T-cell (primary cell): ENCODE results near the gene PREX1. TPM values are rescaled to one million over a fixed set of nuclear protein-coding genes. Genes with fewer than 3 reads are reported as not detected.

ENCODE experiments used
- ATAC-seq, 4 experiments: fragments of 200-7000 bp in 3 of 4; fragments of 150-1000 bp in 1 of 4; cut with Tn5 transposase; replicated peaks in 1 of 4; 1 replicate in 3 of 4; 2 replicates in 1 of 4; pipeline ENCODE4 v1.10.0; 2021; ENCODE audit warnings: moderate library complexity in 3 of 4, mild to moderate bottlenecking in 2 of 4, moderate number of reproducible peaks in 1 of 4
- CTCF ChIA-PET, 2 donors: fragments of 300-600 bp; sonication (Branson Sonifier 250); formaldehyde crosslinking; loops; one replicate each; lab custom pipeline; 2022; ENCODE audit warnings: antibody characterized with exemption in 2 of 2; lab: Charles Lee
- POLR2A ChIA-PET, 2 donors: fragments of 300-600 bp; sonication (Branson Sonifier 250); formaldehyde crosslinking; loops; one replicate each; lab custom pipeline; 2022; ENCODE audit warnings: antibody characterized with exemption in 2 of 2; lab: Charles Lee
- DNase-seq, 35 experiments: peaks; one replicate each; pipeline versions ENCODE4 v3.0.0 to v3.0.0-alpha.2; 2013 to 2023
- H3K27ac ChIP-seq: one replicate; pipeline ENCODE4 v1.5.1; 2013; ENCODE audit warnings: low read length
- H3K27me3 ChIP-seq, 2 experiments: replicated peaks in 1 of 2; 1 replicate in 1 of 2; 2 replicates in 1 of 2; pipeline versions ENCODE4 v1.6.1 to v1.7.0; 2013; ENCODE audit warnings: low read length in 1 of 2, mixed read lengths in 1 of 2; ENCODE audit not compliant: control insufficient read depth in 2 of 2, insufficient read depth in 2 of 2; ENCODE audit errors: extremely low read depth in 1 of 2
- H3K36me3 ChIP-seq, 2 donors: 1 replicate in 1 of 2; 2 replicates in 1 of 2; pipeline versions ENCODE4 v1.6.1 to v1.7.0; 2013; ENCODE audit warnings: low read length in 1 of 2; ENCODE audit not compliant: control insufficient read depth in 2 of 2, insufficient read depth in 1 of 2; ENCODE audit errors: extremely low read depth in 1 of 2
- H3K4me1 ChIP-seq, 2 experiments: 1 replicate in 1 of 2; 2 replicates in 1 of 2; pipeline versions ENCODE4 v1.6.1 to v1.7.0; 2013; ENCODE audit warnings: low read length in 2 of 2, mixed read lengths in 1 of 2; ENCODE audit not compliant: insufficient read depth in 2 of 2, control insufficient read depth in 1 of 2; ENCODE audit errors: extremely low read depth in 1 of 2
- H3K4me3 ChIP-seq, 2 donors: 1 replicate in 1 of 2; 2 replicates in 1 of 2; pipeline versions ENCODE4 v1.5.1 to v1.7.0; 2013; ENCODE audit warnings: mild to moderate bottlenecking in 2 of 2, low read length in 1 of 2, moderate library complexity in 1 of 2; ENCODE audit not compliant: control insufficient read depth in 1 of 2; ENCODE audit errors: extremely low read depth in 1 of 2
- H3K9me3 ChIP-seq: 2 replicates; pipeline ENCODE4 v1.7.0; 2013
- H3K27ac Mint-ChIP-seq, 2 donors: one replicate each; pipeline ENCODE4 v1.8.0; 2020 to 2021; ENCODE audit warnings: mild to moderate bottlenecking in 2 of 2, mixed read lengths in 2 of 2
- H3K27me3 Mint-ChIP-seq, 2 donors: one replicate each; pipeline ENCODE4 v1.8.0; 2021 to 2022; ENCODE audit warnings: mixed read lengths in 2 of 2
- H3K36me3 Mint-ChIP-seq: one replicate; pipeline ENCODE4 v1.8.0; 2021; ENCODE audit warnings: mixed read lengths
- H3K4me1 Mint-ChIP-seq, 3 donors: one replicate each; pipeline ENCODE4 v1.8.0; 2020 to 2022; ENCODE audit warnings: mixed read lengths in 3 of 3, mild to moderate bottlenecking in 1 of 3
- H3K4me3 Mint-ChIP-seq, 3 donors: one replicate each; pipeline ENCODE4 v1.8.0; 2020 to 2022; ENCODE audit warnings: mild to moderate bottlenecking in 3 of 3, mixed read lengths in 3 of 3, moderate library complexity in 3 of 3
- H3K9me3 Mint-ChIP-seq, 3 donors: one replicate each; pipeline ENCODE4 v1.8.0; 2020 to 2022; ENCODE audit warnings: mixed read lengths in 3 of 3
- WGBS: methylation state at CpG from one replicate; pipeline ENCODE4 v1.1.5; 2013; ENCODE audit warnings: missing lambda C conversion rate; ENCODE audit not compliant: insufficient coverage; 5-methylcytosine and 5-hydroxymethylcytosine counted together
- total RNA-seq, 35 experiments: library from RNA in 6 of 35; stranded (reverse) in 6 of 35; fragments of 120-200 nt in 1 of 35; gene quantifications; one replicate each; pipeline versions ENCODE4 v1.2.1 to v1.2.4 and lab custom pipeline; 2013 to 2026

Gene PREX1
- total RNA-seq, 5 donors from 2014 or later (not counting 1 experiment from before 2014, with no cell fraction given): 99.2 to 181 (median 137) TPM

DNA sequence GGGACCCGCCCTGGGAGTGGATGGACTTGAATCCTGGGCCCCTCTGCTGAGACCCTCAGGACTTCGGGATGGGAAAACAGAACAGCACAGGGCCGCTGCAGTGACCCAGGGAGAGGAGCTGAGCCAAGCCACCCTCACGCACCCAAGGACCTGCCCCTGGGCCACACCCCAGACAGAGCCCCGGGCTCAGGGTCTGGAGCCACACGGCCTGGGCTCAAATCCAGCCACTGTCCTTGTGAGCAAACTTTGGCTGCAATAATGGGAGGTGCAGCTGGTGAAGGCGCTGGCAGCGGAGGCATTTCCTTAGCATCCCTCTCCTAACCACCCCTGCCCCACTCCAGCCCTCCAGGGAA lies 207.7 kb downstream of the PREX1 start:
- Histone ChIP-seq H3K27me3 (peaks cover 0 to 4% of the 10 kb centered on the region in 2 experiments), H3K4me3 (no peak overlapping the region), H3K27ac (no peak overlapping the region), H3K36me3 (peaks cover 0 to 15% of the 10 kb centered on the region in 2 donors), H3K9me3 (no peaks in the 10 kb centered on the region), H3K4me1 (peaks cover 0 to 11% of the 10 kb centered on the region in 2 experiments)
- no peaks in the 10 kb centered on the region for H3K9me3 Mint-ChIP-seq
- peaks cover 3% of the 10 kb centered on the region for H3K36me3 Mint-ChIP-seq
- POLR2A ChIA-PET: interaction anchor here in 1 of 2 donors (0.7 kb wide), 1 partner anchor 1387 kb away, joined by 3 read pairs; no protein-coding TSS in a partner anchor
- DNase-seq: no peak
- peaks cover 10 to 15% (median 12%) of the 10 kb centered on the region in 3 donors for H3K4me1 Mint-ChIP-seq
- CTCF ChIA-PET: interaction anchor here (0.5 to 3.0 kb wide), 11 partner anchors 285 to 958 kb away, joined by 3 to 21 read pairs (median 6); no protein-coding TSS in a partner anchor
- 83% methylated on average over 8 of the region's 8 CpGs for WGBS
- no peak overlapping the region for H3K27ac Mint-ChIP-seq
- no peaks in the 10 kb centered on the region for H3K27me3 Mint-ChIP-seq
- H3K4me3 Mint-ChIP-seq: no peak overlapping the region
- no peak for ATAC-seq

DNA sequence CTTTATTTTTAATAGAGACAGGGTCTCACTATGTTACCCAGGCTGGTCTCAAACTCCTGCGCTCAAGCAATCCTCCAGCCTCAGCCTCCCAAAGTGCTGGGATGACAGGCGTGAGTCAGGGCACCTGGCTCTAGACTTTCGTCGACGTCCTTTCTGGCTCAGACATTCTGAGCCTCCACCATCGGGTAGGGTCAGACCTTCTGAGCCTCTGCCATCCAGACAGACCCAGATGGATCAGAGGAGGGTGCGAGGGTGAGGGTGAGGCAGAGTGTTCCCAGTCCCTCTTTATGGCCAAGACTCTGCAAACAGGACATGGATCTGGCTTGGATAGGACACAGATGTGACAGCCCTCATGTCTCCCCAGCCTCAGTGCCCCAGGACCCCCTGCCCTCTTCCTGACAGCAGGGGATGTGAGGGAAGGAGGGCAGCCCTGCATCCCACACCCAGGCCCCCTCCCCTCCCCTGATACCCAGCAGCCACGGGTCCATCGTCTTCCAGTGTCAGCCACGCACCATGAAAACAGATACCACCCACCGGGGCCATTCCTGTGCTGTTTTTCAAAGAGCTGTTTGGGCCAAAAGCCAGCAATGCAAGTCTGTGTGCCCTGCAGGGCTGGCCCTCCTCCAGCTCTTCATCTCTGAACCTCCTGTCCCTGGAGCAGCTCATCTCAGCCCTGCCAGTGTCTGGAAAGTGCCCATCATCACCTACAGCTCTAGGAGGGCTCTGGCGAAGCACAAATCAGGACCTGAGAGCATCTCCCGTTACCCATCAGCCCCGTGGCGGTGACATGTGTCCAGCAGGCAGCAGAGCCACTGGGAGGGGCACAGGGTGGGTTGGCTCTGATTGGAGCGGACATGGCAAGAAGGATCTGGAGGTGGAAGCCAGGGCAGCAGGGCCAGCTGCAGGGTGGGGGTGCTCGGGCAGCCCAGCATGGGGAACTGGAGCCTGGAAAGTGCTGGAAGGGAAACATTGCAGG lies 208.4 kb downstream of the PREX1 start:
- H3K9me3 Mint-ChIP-seq: no peaks in the 10 kb centered on the region
- POLR2A ChIA-PET: interaction anchor here in 1 of 2 donors (0.7 kb wide), 1 partner anchor 1387 kb away, joined by 3 read pairs; no protein-coding TSS in a partner anchor
- CTCF ChIA-PET: interaction anchor here (0.6 to 2.1 kb wide), 3 partner anchors 679 to 942 kb away, joined by 4 to 17 read pairs (median 9); no protein-coding TSS in a partner anchor

DNA sequence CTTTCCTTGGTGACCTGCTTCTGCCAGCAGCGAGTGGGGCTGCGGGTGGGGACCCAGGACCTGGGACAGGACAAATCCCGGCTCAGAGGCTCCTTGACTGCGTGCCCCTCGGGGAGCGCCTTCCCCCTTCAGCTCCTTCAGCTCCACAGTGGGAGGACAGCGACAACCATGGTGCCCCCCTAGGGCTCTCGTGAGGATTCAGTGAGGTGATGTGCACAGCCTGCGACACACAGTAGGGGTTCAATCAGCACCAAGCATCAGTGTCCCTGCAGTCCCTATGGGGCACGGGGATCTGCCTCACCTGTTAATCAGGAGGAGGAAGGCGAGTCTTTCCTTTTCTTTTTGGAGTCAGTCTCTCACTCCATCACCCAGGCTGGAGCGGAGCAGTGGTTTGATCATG lies 209.2 kb downstream of the PREX1 start:
- Histone ChIP-seq H3K27ac (no peak overlapping the region), H3K9me3 (no peaks in the 10 kb centered on the region), H3K4me3 (no peak overlapping the region), H3K36me3 (peaks cover 0 to 4% of the 10 kb centered on the region in 2 donors), H3K4me1 (peaks cover 0 to 11% of the 10 kb centered on the region in 2 experiments), H3K27me3 (peaks cover 0 to 4% of the 10 kb centered on the region in 2 experiments)
- no peaks in the 10 kb centered on the region for H3K27me3 Mint-ChIP-seq
- no peak for DNase-seq
- no peaks in the 10 kb centered on the region for H3K9me3 Mint-ChIP-seq
- H3K4me3 Mint-ChIP-seq: no peak overlapping the region
- ChIA-PET POLR2A (interaction anchor here in 1 of 2 donors (0.6 kb wide), 1 partner anchor 890 kb away, joined by 3 read pairs; no protein-coding TSS in a partner anchor), CTCF (no interaction called here)
- H3K36me3 Mint-ChIP-seq: no peaks in the 10 kb centered on the region
- ATAC-seq: no peak
- no peak overlapping the region for H3K27ac Mint-ChIP-seq
- WGBS: 82% methylated on average over 9 of the region's 12 CpGs
- H3K4me1 Mint-ChIP-seq: peaks cover 10 to 15% (median 12%) of the 10 kb centered on the region in 3 donors

More for the DNA sequence above, 208.4 kb downstream of the PREX1 start:
- ATAC-seq (no peak), DNase-seq (no peak)
- Mint-ChIP-seq H3K27me3 (no peaks in the 10 kb centered on the region), H3K4me1 (peaks cover 10 to 15% (median 12%) of the 10 kb centered on the region in 3 donors), H3K36me3 (no peaks in the 10 kb centered on the region), H3K27ac (no peak overlapping the region), H3K4me3 (no peak overlapping the region)
- H3K9me3 ChIP-seq: no peaks in the 10 kb centered on the region
- H3K27ac ChIP-seq: no peak overlapping the region
- WGBS: 91% methylated on average over 15 of the region's 17 CpGs
- peaks cover 0 to 4% of the 10 kb centered on the region in 2 experiments for H3K27me3 ChIP-seq
- H3K4me3 ChIP-seq: no peak overlapping the region
- H3K4me1 ChIP-seq: peaks cover 0 to 11% of the 10 kb centered on the region in 2 experiments
- H3K36me3 ChIP-seq: peaks cover 0 to 9% of the 10 kb centered on the region in 2 donors

DNA sequence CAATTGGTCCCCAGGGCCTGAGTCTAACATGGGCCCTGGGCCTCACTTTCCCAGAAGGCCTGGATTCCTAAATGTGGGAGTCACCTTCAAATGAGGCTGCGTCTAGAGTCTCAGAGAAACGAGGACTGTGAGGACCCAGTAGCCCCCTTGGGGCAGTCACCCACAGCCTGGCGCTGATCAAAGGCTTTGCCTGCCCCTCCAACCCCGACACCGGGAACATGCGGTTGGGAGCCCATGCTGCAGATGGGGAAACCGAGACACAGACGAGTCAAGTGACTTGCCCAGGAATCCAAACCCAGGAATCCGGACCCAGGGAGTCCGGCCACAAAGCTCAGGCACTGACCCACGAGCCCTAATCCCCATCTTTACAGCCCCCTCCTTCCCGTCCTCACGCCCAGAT lies 209.7 kb downstream of the PREX1 start:
- H3K27ac Mint-ChIP-seq: no peak overlapping the region
- no peaks in the 10 kb centered on the region for H3K27me3 Mint-ChIP-seq
- ATAC-seq: no peak
- 82% methylated on average over 13 of the region's 13 CpGs for WGBS
- no peak for DNase-seq
- H3K4me1 ChIP-seq: peaks cover 0 to 11% of the 10 kb centered on the region in 2 experiments
- no peak overlapping the region for H3K4me3 Mint-ChIP-seq
- H3K9me3 Mint-ChIP-seq: no peaks in the 10 kb centered on the region
- ChIA-PET CTCF (no interaction called here), POLR2A (interaction anchor here in 1 of 2 donors (0.6 kb wide), 1 partner anchor 889 kb away, joined by 3 read pairs; no protein-coding TSS in a partner anchor)
- peaks cover 0 to 4% of the 10 kb centered on the region in 2 experiments for H3K27me3 ChIP-seq
- no peak overlapping the region for H3K4me3 ChIP-seq
- no peaks in the 10 kb centered on the region for H3K9me3 ChIP-seq
- no peaks in the 10 kb centered on the region for H3K36me3 Mint-ChIP-seq
- peaks cover 10 to 15% (median 12%) of the 10 kb centered on the region in 3 donors for H3K4me1 Mint-ChIP-seq
- no peaks in the 10 kb centered on the region for H3K36me3 ChIP-seq
- H3K27ac ChIP-seq: no peak overlapping the region

DNA sequence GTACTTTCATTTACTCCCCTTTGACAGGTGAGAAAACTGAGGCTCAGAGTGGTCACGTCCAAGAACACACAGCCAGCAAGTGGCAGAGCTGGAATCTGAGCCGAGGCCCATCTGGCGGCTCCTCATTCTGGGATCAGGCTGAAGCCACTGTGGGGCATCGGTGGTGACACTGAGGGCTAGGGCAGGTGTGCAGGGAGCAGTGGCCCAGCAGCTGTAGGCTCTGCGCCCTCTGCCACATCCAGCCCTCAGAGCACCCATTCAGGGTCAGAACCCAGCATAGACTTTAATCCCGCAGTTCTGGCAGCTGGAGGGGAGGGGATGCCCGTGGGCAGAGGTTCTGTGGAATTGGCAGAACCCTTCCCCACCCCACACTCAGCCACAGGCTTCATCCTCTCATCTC lies 210.3 kb downstream of the PREX1 start:
- no peak overlapping the region for H3K27ac Mint-ChIP-seq
- Histone ChIP-seq H3K9me3 (no peaks in the 10 kb centered on the region), H3K27ac (no peak overlapping the region), H3K4me3 (no peak overlapping the region), H3K27me3 (peaks cover 0 to 4% of the 10 kb centered on the region in 2 experiments), H3K36me3 (no peaks in the 10 kb centered on the region), H3K4me1 (peaks cover 0 to 11% of the 10 kb centered on the region in 2 experiments)
- 89% methylated on average over 5 of the region's 7 CpGs for WGBS
- H3K4me3 Mint-ChIP-seq: no peak overlapping the region
- no peak for DNase-seq
- H3K9me3 Mint-ChIP-seq: no peaks in the 10 kb centered on the region
- H3K27me3 Mint-ChIP-seq: peaks cover 0 to 4% of the 10 kb centered on the region in 2 donors
- no peaks in the 10 kb centered on the region for H3K36me3 Mint-ChIP-seq
- ChIA-PET POLR2A (interaction anchor here in 1 of 2 donors (0.7 kb wide), 1 partner anchor 1900 kb away, joined by 3 read pairs; no protein-coding TSS in a partner anchor), CTCF (no interaction called here)
- H3K4me1 Mint-ChIP-seq: peaks cover 10 to 15% (median 12%) of the 10 kb centered on the region in 3 donors
- no peak for ATAC-seq

DNA sequence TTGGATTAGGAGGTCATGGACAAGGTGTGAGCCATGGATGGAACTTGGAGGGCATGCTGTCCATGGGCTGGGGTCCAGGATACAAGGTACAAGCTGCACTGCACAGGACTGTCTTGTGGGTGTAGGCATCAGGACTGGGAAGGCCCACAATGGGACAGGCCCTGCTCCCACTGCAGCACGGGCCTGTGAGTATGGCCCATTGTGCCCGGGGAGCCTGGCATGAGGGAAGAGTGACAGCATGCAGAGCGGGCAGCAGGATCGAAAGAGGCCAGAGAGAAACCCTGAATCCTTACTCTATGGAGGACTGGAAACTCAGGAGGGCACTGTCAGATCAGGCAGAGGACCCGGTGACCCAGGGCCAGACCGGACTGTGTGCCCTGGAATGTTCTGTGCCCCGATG lies 211.3 kb downstream of the PREX1 start:
- H3K27ac Mint-ChIP-seq: no peak overlapping the region
- Histone ChIP-seq H3K27ac (no peak overlapping the region), H3K36me3 (no peaks in the 10 kb centered on the region), H3K4me1 (peaks cover 0 to 8% of the 10 kb centered on the region in 2 experiments), H3K27me3 (peaks cover 0 to 4% of the 10 kb centered on the region in 2 experiments), H3K4me3 (no peak overlapping the region), H3K9me3 (no peaks in the 10 kb centered on the region)
- H3K4me1 Mint-ChIP-seq: peaks cover 10 to 11% (median 10%) of the 10 kb centered on the region in 3 donors
- no peaks in the 10 kb centered on the region for H3K9me3 Mint-ChIP-seq
- no peak overlapping the region for H3K4me3 Mint-ChIP-seq
- POLR2A ChIA-PET: no interaction called here
- ATAC-seq (no peak), DNase-seq (no peak)
- CTCF ChIA-PET: no interaction called here
- WGBS: 95% methylated on average over 6 of the region's 7 CpGs
- H3K36me3 Mint-ChIP-seq: no peaks in the 10 kb centered on the region
- H3K27me3 Mint-ChIP-seq: peaks cover 0 to 5% of the 10 kb centered on the region in 2 donors
